Esophagus muscularis mucosa (tissue), 4 donors: ENCODE data around the gene CUTC.

Source experiments
- CTCF ChIP-seq, 3 experiments: fragments of 200-600 bp in 2 of 3; fragments of 450-650 bp in 1 of 3; sonication (generic) in 2 of 3; IDR thresholded peaks; one replicate each; pipeline ENCODE4 v1.5.1; 2017 to 2019; ENCODE audit warnings: antibody characterized with exemption in 3 of 3, mild to moderate bottlenecking in 2 of 3, moderate library complexity in 1 of 3
- EP300 ChIP-seq: sonication (generic); formaldehyde crosslinking; IDR thresholded peaks from one replicate; pipeline ENCODE4 v1.6.1; 2017; ENCODE audit warnings: antibody characterized with exemption
- POLR2A ChIP-seq: fragments of 450-650 bp; IDR thresholded peaks from one replicate; pipeline ENCODE4 v1.6.1; 2017; ENCODE audit warnings: antibody characterized with exemption, moderate library complexity, mild to moderate bottlenecking, low read depth
- POLR2AphosphoS5 ChIP-seq, 2 donors: sonication (generic); formaldehyde crosslinking; IDR thresholded peaks; one replicate each; pipeline ENCODE4 v1.6.1; 2017; ENCODE audit warnings: antibody characterized with exemption in 2 of 2

GRCh38 chr10:99785646-99786045 is 53.6 kb downstream of the CUTC start:
- TF ChIP-seq EP300: no peak
- TF ChIP-seq CTCF (IDR thresholded peaks at IDR 0.05): no peak
- no peak for TF ChIP-seq POLR2A
- no peak for TF ChIP-seq POLR2AphosphoS5 (IDR thresholded peaks at IDR 0.05)
